Effector memory CD8-positive, alpha-beta T cell (primary cell): Measurements from ENCODE around the gene ARF6.
A peak's percentile ranks its signal among the peaks of the same experiment; 100 is the strongest.
"Not testable (repeated sequence)": the region's sequence is repeated elsewhere in the genome, so short reads cannot be mapped to it uniquely, and the experiment has no call there.

Source experiments
- ATAC-seq: fragments of 150-1000 bp; cut with Tn5 transposase; replicated peaks from 2 replicates; pipeline ENCODE4 v1.10.0; 2021; ENCODE audit warnings: mild to moderate bottlenecking, moderate library complexity
- DNase-seq, 3 experiments: peaks; one replicate each; pipeline ENCODE4 v3.0.0; 2021
- H3K27ac Mint-ChIP-seq, 2 donors: one replicate each; pipeline ENCODE4 v1.8.0; 2022; ENCODE audit warnings: mild to moderate bottlenecking in 2 of 2, mixed read lengths in 2 of 2, moderate library complexity in 2 of 2
- H3K27me3 Mint-ChIP-seq, 2 donors: one replicate each; pipeline ENCODE4 v1.8.0; 2022; ENCODE audit warnings: mixed read lengths in 2 of 2
- H3K36me3 Mint-ChIP-seq: one replicate; pipeline ENCODE4 v1.8.0; 2022; ENCODE audit warnings: mild to moderate bottlenecking, moderate library complexity, mixed read lengths; ENCODE audit not compliant: insufficient read depth
- H3K4me1 Mint-ChIP-seq, 2 donors: one replicate each; pipeline ENCODE4 v1.8.0; 2022; ENCODE audit warnings: low read depth in 2 of 2, mixed read lengths in 2 of 2
- H3K4me3 Mint-ChIP-seq, 2 donors: one replicate each; pipeline ENCODE4 v1.8.0; 2022; ENCODE audit warnings: mild to moderate bottlenecking in 2 of 2, mixed read lengths in 2 of 2, moderate library complexity in 2 of 2
- H3K9me3 Mint-ChIP-seq, 2 donors: one replicate each; pipeline ENCODE4 v1.8.0; 2022; ENCODE audit warnings: mixed read lengths in 2 of 2

Gene ARF6

GRCh38 chr14:49882826-49883694, 9.8 kb upstream of the ARF6 start:
- Mint-ChIP-seq H3K9me3 (no peaks in the 10 kb centered on the region), H3K36me3 (peaks cover 5% of the 10 kb centered on the region), H3K4me3 (no peak overlapping the region), H3K4me1 (peaks cover 5 to 11% of the 10 kb centered on the region in 2 donors), H3K27ac (peak overlapping the region in 1 of 2 donors; percentile 19), H3K27me3 (no peaks in the 10 kb centered on the region)
- DNase-seq = no peak
- ATAC-seq = no peak

GRCh38 chr14:49886523-49886922, 6.4 kb upstream of the ARF6 start:
- H3K4me1 Mint-ChIP-seq = peaks cover under 1 to 4% of the 10 kb centered on the region in 2 donors
- peaks cover 3% of the 10 kb centered on the region for H3K36me3 Mint-ChIP-seq
- peak; percentile 36 for ATAC-seq
- no peak for DNase-seq
- no peaks in the 10 kb centered on the region for H3K27me3 Mint-ChIP-seq
- H3K27ac Mint-ChIP-seq = peak overlapping the region; percentile 65 to 73
- no peaks in the 10 kb centered on the region for H3K9me3 Mint-ChIP-seq
- H3K4me3 Mint-ChIP-seq = peak overlapping the region; percentile 33 to 51

- Mint-ChIP-seq H3K4me3 (no peak overlapping the region), H3K27me3 (no peaks in the 10 kb centered on the region), H3K27ac (peak overlapping the region in 1 of 2 donors; percentile 55), H3K36me3 (peaks cover 10% of the 10 kb centered on the region), H3K9me3 (no peaks in the 10 kb centered on the region), H3K4me1 (peaks cover 10 to 13% of the 10 kb centered on the region in 2 donors)
- ATAC-seq (no peak), DNase-seq (no peak)
Observed at GRCh38 chr14:49888293-49888692, 4.6 kb upstream of the ARF6 start.

- DNase-seq (peak; percentile 34 to 47 (median 44)), ATAC-seq (peak; percentile 48)
- Mint-ChIP-seq H3K27ac (peak overlapping the region; percentile 96), H3K4me1 (peaks cover 27 to 35% of the 10 kb centered on the region in 2 donors), H3K9me3 (no peaks in the 10 kb centered on the region), H3K27me3 (no peaks in the 10 kb centered on the region), H3K36me3 (peaks cover 50% of the 10 kb centered on the region), H3K4me3 (peak overlapping the region; percentile 82 to 90)
Observed at GRCh38 chr14:49892301-49892635, 614 bp upstream of the ARF6 start.

GRCh38 chr14:49893309-49894213, 679 bp downstream of the ARF6 start:
- peaks cover 34 to 46% of the 10 kb centered on the region in 2 donors for H3K4me1 Mint-ChIP-seq
- H3K4me3 Mint-ChIP-seq = peak overlapping the region; percentile 82 to 90
- ATAC-seq = peak; percentile 67
- H3K36me3 Mint-ChIP-seq = peaks cover 55% of the 10 kb centered on the region
- H3K27ac Mint-ChIP-seq = peak overlapping the region; percentile 96
- no peaks in the 10 kb centered on the region for H3K9me3 Mint-ChIP-seq
- DNase-seq = peak; percentile 74 to 78 (median 76)
- no peaks in the 10 kb centered on the region for H3K27me3 Mint-ChIP-seq

GRCh38 chr14:49894214-49895107, 1.6 kb downstream of the ARF6 start:
- Mint-ChIP-seq H3K27ac (peak overlapping the region; percentile 96), H3K4me1 (peaks cover 35 to 49% of the 10 kb centered on the region in 2 donors), H3K36me3 (peaks cover 55% of the 10 kb centered on the region), H3K4me3 (peak overlapping the region; percentile 82 to 90)
- not testable (repeated sequence) for DNase-seq, ATAC-seq, H3K9me3 Mint-ChIP-seq, H3K27me3 Mint-ChIP-seq

- H3K27ac Mint-ChIP-seq = peak overlapping the region; percentile 96
- peaks cover 37 to 51% of the 10 kb centered on the region in 2 donors for H3K4me1 Mint-ChIP-seq
- no peaks in the 10 kb centered on the region for H3K9me3 Mint-ChIP-seq
- DNase-seq (no peak), ATAC-seq (no peak)
- peaks cover 55% of the 10 kb centered on the region for H3K36me3 Mint-ChIP-seq
- H3K4me3 Mint-ChIP-seq = peak overlapping the region; percentile 82 to 90
- H3K27me3 Mint-ChIP-seq = no peaks in the 10 kb centered on the region
Observed at GRCh38 chr14:49895480-49895879, 2.6 kb downstream of the ARF6 start.

GRCh38 chr14:49896272-49896671, 3.4 kb downstream of the ARF6 start:
- peaks cover 37 to 51% of the 10 kb centered on the region in 2 donors for H3K4me1 Mint-ChIP-seq
- ATAC-seq, H3K27me3 Mint-ChIP-seq, DNase-seq, H3K9me3 Mint-ChIP-seq: not testable (repeated sequence)
- H3K27ac Mint-ChIP-seq = peak overlapping the region; percentile 96
- peak overlapping the region; percentile 82 to 90 for H3K4me3 Mint-ChIP-seq
- H3K36me3 Mint-ChIP-seq = peaks cover 55% of the 10 kb centered on the region

GRCh38 chr14:49896966-49897365, 4.1 kb downstream of the ARF6 start:
- Mint-ChIP-seq H3K9me3 (no peaks in the 10 kb centered on the region), H3K27me3 (no peaks in the 10 kb centered on the region), H3K4me1 (peaks cover 32 to 46% of the 10 kb centered on the region in 2 donors), H3K36me3 (peaks cover 55% of the 10 kb centered on the region), H3K27ac (peak overlapping the region; percentile 96), H3K4me3 (peak overlapping the region; percentile 82 to 90)
- no peak for DNase-seq
- no peak for ATAC-seq

- Mint-ChIP-seq H3K27ac (peak overlapping the region; percentile 96), H3K4me1 (peaks cover 30 to 46% of the 10 kb centered on the region in 2 donors), H3K27me3 (no peaks in the 10 kb centered on the region), H3K36me3 (peaks cover 52% of the 10 kb centered on the region), H3K9me3 (no peaks in the 10 kb centered on the region), H3K4me3 (peak overlapping the region; percentile 82 to 90)
- no peak for DNase-seq
- ATAC-seq = no peak
Observed at GRCh38 chr14:49897414-49897813, 4.5 kb downstream of the ARF6 start.

GRCh38 chr14:49897965-49898364, 5.1 kb downstream of the ARF6 start:
- Mint-ChIP-seq H3K27me3 (no peaks in the 10 kb centered on the region), H3K9me3 (no peaks in the 10 kb centered on the region), H3K36me3 (peaks cover 50% of the 10 kb centered on the region), H3K4me3 (peak overlapping the region; percentile 79 to 90), H3K27ac (peak overlapping the region; percentile 94 to 96), H3K4me1 (peaks cover 30 to 45% of the 10 kb centered on the region in 2 donors)
- ATAC-seq (no peak), DNase-seq (no peak)

GRCh38 chr14:49898485-49898884, 5.6 kb downstream of the ARF6 start:
- DNase-seq (no peak), ATAC-seq (no peak)
- Mint-ChIP-seq H3K4me1 (peaks cover 30 to 45% of the 10 kb centered on the region in 2 donors), H3K4me3 (peak overlapping the region; percentile 79 to 90), H3K27me3 (no peaks in the 10 kb centered on the region), H3K27ac (peak overlapping the region; percentile 94 to 96), H3K36me3 (peaks cover 45% of the 10 kb centered on the region), H3K9me3 (no peaks in the 10 kb centered on the region)
